ENCODE measurements around the gene SLC30A4. TPM values are rescaled to one million over a fixed set of nuclear protein-coding genes. Genes with fewer than 3 reads are reported as not detected.
"Not testable (repeated sequence)": the region's sequence is repeated elsewhere in the genome, so short reads cannot be mapped to it uniquely, and the experiment has no call there.

The SLC30A4 gene
- total RNA-seq, 6 donors from 2014 or later, result 1.4 to 7.3 (median 5.6) TPM

- H3K36me3 ChIP-seq, result peaks cover 0 to 24% (median 0%) of the 10 kb centered on the region in 4 donors
- TF ChIP-seq POLR2AphosphoS5 (IDR thresholded peaks at IDR 0.05), result no peak
- TF ChIP-seq CTCF (IDR thresholded peaks at IDR 0.05), result no peak
- TF ChIP-seq EP300 (IDR thresholded peaks at IDR 0.05), result no peak
- no peak for TF ChIP-seq POLR2A (IDR thresholded peaks at IDR 0.05)
- H3K27ac ChIP-seq, result no peak overlapping the region
- H3K4me1 ChIP-seq, result no peaks in the 10 kb centered on the region
- H3K4me3 ChIP-seq, result no peak overlapping the region
- H3K9me3 ChIP-seq, result no peaks in the 10 kb centered on the region
- DNase-seq (no peak), ATAC-seq (ENCODE audit: low FRiP score in 2 of 2) (no peak)
- 84% methylated on average over 4 of the region's 4 CpGs for WGBS, 2 donors
- no peaks in the 10 kb centered on the region for H3K27me3 ChIP-seq
Observed at GRCh38 chr15:45510758-45511280, 11.7 kb downstream of the SLC30A4 start.

DNA sequence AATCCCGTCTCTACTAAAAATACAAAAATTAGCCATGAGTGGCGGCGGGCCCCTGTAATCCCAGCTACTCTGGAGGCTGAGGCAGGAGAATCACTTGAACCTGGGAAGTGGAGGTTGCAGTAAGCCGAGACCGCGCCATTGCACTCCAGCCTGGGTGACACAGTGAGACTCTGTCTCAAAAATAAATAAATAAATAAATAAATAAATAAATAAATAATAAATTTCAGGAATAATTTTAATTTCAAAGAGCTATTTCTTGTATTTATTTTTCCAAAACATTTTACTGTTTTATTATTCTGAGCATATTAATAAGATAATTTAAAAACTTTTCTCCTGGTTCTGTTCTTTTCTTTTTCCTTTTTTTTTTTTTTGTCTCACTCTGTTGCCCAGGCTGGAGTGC, 15.4 kb downstream of the SLC30A4 start:
- peaks cover 0 to 30% (median 0%) of the 10 kb centered on the region in 4 donors for H3K36me3 ChIP-seq

DNA sequence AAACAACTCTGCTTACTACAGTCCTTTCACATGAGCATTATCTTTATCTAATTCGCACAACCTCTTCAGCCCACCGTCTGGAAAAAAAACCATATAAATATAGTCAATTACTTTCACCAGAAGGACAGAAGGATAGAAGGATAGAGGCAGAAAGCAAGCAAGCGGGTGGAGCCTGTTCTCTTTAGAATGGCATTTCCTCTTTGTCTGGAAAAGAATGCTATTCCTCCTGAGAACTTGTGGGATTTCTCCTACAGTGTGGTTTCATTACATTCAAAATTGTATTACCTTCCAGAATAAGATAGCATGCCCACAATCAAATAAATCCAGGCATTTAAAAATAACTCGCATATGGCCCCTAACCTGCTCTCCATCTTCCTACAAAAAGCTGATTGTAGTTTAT, 23.1 kb downstream of the SLC30A4 start:
- H3K36me3 ChIP-seq, result peaks cover 0 to 6% (median 0%) of the 10 kb centered on the region in 4 donors
- no peaks in the 10 kb centered on the region for H3K4me1 ChIP-seq
- 83 to 88% methylated on average over 4 of the region's 4 CpGs for WGBS, 2 donors
- no peak overlapping the region for H3K4me3 ChIP-seq
- DNase-seq (no peak), ATAC-seq (ENCODE audit: low FRiP score in 2 of 2) (no peak)
- H3K27me3 ChIP-seq, result no peaks in the 10 kb centered on the region
- no peaks in the 10 kb centered on the region for H3K9me3 ChIP-seq
- H3K27ac ChIP-seq, result no peak overlapping the region
- TF ChIP-seq CTCF (IDR thresholded peaks at IDR 0.05) (no peak), POLR2A (IDR thresholded peaks at IDR 0.05) (no peak), POLR2AphosphoS5 (IDR thresholded peaks at IDR 0.05) (no peak), EP300 (IDR thresholded peaks at IDR 0.05) (no peak)

More for the DNA sequence above, 15.4 kb downstream of the SLC30A4 start:
- DNase-seq; ATAC-seq (ENCODE audit: low FRiP score in 2 of 2); H3K27me3 ChIP-seq; H3K4me1 ChIP-seq; H3K4me3 ChIP-seq; H3K27ac ChIP-seq; H3K9me3 ChIP-seq: not testable (repeated sequence)
- WGBS, 2 donors, result 96 to 99% methylated on average over 6 of the region's 6 CpGs

GRCh38 chr15:45498701-45499100, 23.9 kb downstream of the SLC30A4 start:
- H3K4me3 ChIP-seq, result no peak overlapping the region
- no peak overlapping the region for H3K27ac ChIP-seq
- H3K9me3 ChIP-seq, result no peaks in the 10 kb centered on the region
- no peaks in the 10 kb centered on the region for H3K4me1 ChIP-seq
- DNase-seq (no peak), ATAC-seq (ENCODE audit: low FRiP score in 2 of 2) (no peak)
- WGBS, 2 donors, result 89 to 90% methylated on average over 1 of the region's 1 CpG
- no peaks in the 10 kb centered on the region for H3K27me3 ChIP-seq
- TF ChIP-seq CTCF (IDR thresholded peaks at IDR 0.05) (no peak), POLR2A (IDR thresholded peaks at IDR 0.05) (no peak), EP300 (IDR thresholded peaks at IDR 0.05) (no peak), POLR2AphosphoS5 (IDR thresholded peaks at IDR 0.05) (no peak)
- peaks cover 0 to 6% (median 0%) of the 10 kb centered on the region in 4 donors for H3K36me3 ChIP-seq

DNA sequence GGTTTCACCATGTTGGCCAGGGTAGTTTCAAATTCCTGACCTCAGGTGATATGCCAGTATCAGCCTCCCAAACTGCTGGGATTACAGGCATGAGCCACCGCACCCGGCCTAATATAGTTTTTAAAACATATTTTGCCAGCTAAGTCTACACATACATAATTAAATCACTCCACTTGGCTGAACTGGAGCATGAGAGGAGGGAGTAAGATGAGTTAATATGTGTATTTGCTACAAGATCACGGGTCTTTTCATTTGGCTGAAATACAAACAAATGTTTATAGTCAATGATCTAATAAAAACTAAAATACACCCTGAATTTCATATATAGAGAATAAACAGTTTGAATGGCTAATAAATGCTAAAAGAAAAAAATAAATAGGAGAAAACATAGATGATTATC, 25.3 kb downstream of the SLC30A4 start:
- TF ChIP-seq CTCF (IDR thresholded peaks at IDR 0.05) (no peak), POLR2A (IDR thresholded peaks at IDR 0.05) (no peak), POLR2AphosphoS5 (IDR thresholded peaks at IDR 0.05) (no peak), EP300 (IDR thresholded peaks at IDR 0.05) (no peak)
- H3K9me3 ChIP-seq, result no peaks in the 10 kb centered on the region
- no peak overlapping the region for H3K27ac ChIP-seq
- no peaks in the 10 kb centered on the region for H3K27me3 ChIP-seq
- H3K36me3 ChIP-seq, result no peaks in the 10 kb centered on the region
- 88 to 93% methylated on average over 3 of the region's 3 CpGs for WGBS, 2 donors
- H3K4me1 ChIP-seq, result no peaks in the 10 kb centered on the region
- ATAC-seq (ENCODE audit: low FRiP score in 2 of 2) (no peak), DNase-seq (no peak)
- H3K4me3 ChIP-seq, result no peak overlapping the region
